SK-N-SH (cell line): Measurements from ENCODE around the gene NTMT1. TPM values are rescaled to one million over a fixed set of nuclear protein-coding genes. Genes with fewer than 3 reads are reported as not detected.

ENCODE experiments used
- CTCF ChIA-PET: fragments of 300-600, 350-600 bp; formaldehyde crosslinking; extraction: SDS; loops from one replicate; lab custom pipeline; 2021; lab: Yijun Ruan, JAX
- POLR2A ChIA-PET: fragments of 350-600 bp; sonication (Branson Sonifier 250); formaldehyde crosslinking; extraction: SDS; loops from one replicate; lab custom pipeline; 2020; ENCODE audit warnings: antibody characterized with exemption, inconsistent platforms; lab: Yijun Ruan, JAX
- DNase-seq: peaks from one replicate; pipeline ENCODE4 v3.0.0; 2012
- H2AFZ ChIP-seq: fragments of 200-600 bp; sonication (generic); 2 replicates; pipeline ENCODE4 v1.8.1; 2016; ENCODE audit warnings: antibody characterized with exemption, mild to moderate bottlenecking, low read depth
- H3F3A ChIP-seq: fragments of 200-600 bp; sonication (generic); replicated peaks from 2 replicates; pipeline ENCODE3; 2016; ENCODE audit warnings: antibody characterized with exemption, mild to moderate bottlenecking; ENCODE audit not compliant: insufficient read depth
- H3K27ac ChIP-seq, 2 experiments: fragments of 200-500 bp in 1 of 2; fragments of 200-600 bp in 1 of 2; sonication (Bioruptor generic) in 1 of 2; sonication (generic), shearing (Covaris generic) in 1 of 2; 2 replicates each; pipeline versions ENCODE4 v1.5.1 to v1.6.1; 2014 to 2016; ENCODE audit warnings: low read depth in 2 of 2, inconsistent platforms in 1 of 2, low read length in 1 of 2, mild to moderate bottlenecking in 1 of 2, mixed read lengths in 1 of 2
- H3K27me3 ChIP-seq: fragments of 200-600 bp; sonication (generic), shearing (Covaris generic); 2 replicates; pipeline ENCODE4 v1.6.1; 2016; ENCODE audit warnings: mixed run types; ENCODE audit not compliant: insufficient read depth
- H3K36me3 ChIP-seq, 2 experiments: fragments of 200-500 bp in 1 of 2; fragments of 200-600 bp in 1 of 2; sonication (Bioruptor generic) in 1 of 2; sonication (generic) in 1 of 2; replicated peaks in 1 of 2; 2 replicates each; pipeline versions ENCODE3 to v1.5.1; 2014 to 2016; ENCODE audit warnings: low read length in 1 of 2, mild to moderate bottlenecking in 1 of 2; ENCODE audit not compliant: insufficient read depth in 2 of 2, control insufficient read depth in 1 of 2
- H3K4me1 ChIP-seq, 2 experiments: fragments of 200-500 bp in 1 of 2; fragments of 200-600 bp in 1 of 2; sonication (Bioruptor generic) in 1 of 2; sonication (generic), shearing (Covaris generic) in 1 of 2; 2 replicates each; pipeline versions ENCODE4 v1.5.1 to v1.6.1; 2014 to 2016; ENCODE audit warnings: low read depth in 1 of 2, low read length in 1 of 2, mixed run types in 1 of 2; ENCODE audit not compliant: insufficient read depth in 2 of 2, control insufficient read depth in 1 of 2
- H3K4me2 ChIP-seq: fragments of 200-600 bp; sonication (generic), shearing (Covaris generic); 2 replicates; pipeline ENCODE4 v1.6.1; 2017; ENCODE audit warnings: mixed run types
- H3K4me3 ChIP-seq, 2 experiments: fragments of 200-500 bp in 1 of 2; fragments of 200-600 bp in 1 of 2; sonication (Bioruptor generic) in 1 of 2; sonication (generic), shearing (Covaris generic) in 1 of 2; 2 replicates each; pipeline versions ENCODE4 v1.5.1 to v1.8.1; 2014 to 2016; ENCODE audit warnings: low read depth in 2 of 2, inconsistent platforms in 1 of 2, low read length in 1 of 2, mild to moderate bottlenecking in 1 of 2, mixed read lengths in 1 of 2, moderate library complexity in 1 of 2
- H3K79me2 ChIP-seq: fragments of 200-600 bp; sonication (generic); 2 replicates; pipeline ENCODE4 v1.8.1; 2017; ENCODE audit warnings: mild to moderate bottlenecking; ENCODE audit not compliant: insufficient read depth
- H3K9ac ChIP-seq: fragments of 200-600 bp; sonication (generic); 2 replicates; pipeline ENCODE4 v1.6.1; 2017; ENCODE audit warnings: mixed run types
- H3K9me2 ChIP-seq: fragments of 200-600 bp; sonication (generic); 2 replicates; pipeline ENCODE4 v1.6.1; 2017; ENCODE audit warnings: mixed run types
- H3K9me3 ChIP-seq: fragments of 200-600 bp; sonication (generic); 2 replicates; pipeline ENCODE4 v1.6.1; 2017; ENCODE audit warnings: mixed run types, mild to moderate bottlenecking, moderate library complexity
- H4K20me1 ChIP-seq: fragments of 200-600 bp; sonication (generic); 2 replicates; pipeline ENCODE4 v1.6.1; 2017; ENCODE audit warnings: mild to moderate bottlenecking, mixed run types; ENCODE audit not compliant: insufficient read depth
- CTCF ChIP-seq: fragments of 200-600 bp; sonication (generic); IDR thresholded peaks from 2 replicates; pipeline ENCODE4 v1.6.1; 2017; ENCODE audit warnings: antibody characterized with exemption, mild to moderate bottlenecking, moderate library complexity
- EZH2phosphoT487 ChIP-seq: fragments of 200-600 bp; sonication (generic); IDR thresholded peaks from 2 replicates; pipeline ENCODE4 v1.6.1; 2017; ENCODE audit warnings: low read depth, mixed run types, mild to moderate bottlenecking, antibody characterized with exemption, moderate library complexity, borderline replicate concordance
- FOSL2 ChIP-seq: IDR thresholded peaks from 2 replicates; pipeline ENCODE4 v1.4.0; 2012; ENCODE audit warnings: low read depth, mild to moderate bottlenecking, moderate library complexity, borderline replicate concordance
- FOXJ3 ChIP-seq: sonication (generic); formaldehyde crosslinking; IDR thresholded peaks from 2 replicates; pipeline ENCODE4 v1.5.1; 2020; ENCODE audit warnings: mild to moderate bottlenecking, missing genetic modification reagents
- GATA2 ChIP-seq: sonication (generic); formaldehyde crosslinking; IDR thresholded peaks from 2 replicates; pipeline ENCODE4 v1.5.0; 2020; ENCODE audit warnings: mild to moderate bottlenecking, missing genetic modification reagents
- IRF3 ChIP-seq: fragments of 150-350 bp; IDR thresholded peaks from 2 replicates; pipeline ENCODE4 v1.6.1; 2016; ENCODE audit warnings: mild to moderate bottlenecking, low read depth, low read length
- JUND ChIP-seq: IDR thresholded peaks from 2 replicates; pipeline ENCODE4 v1.4.0; 2012
- MAX ChIP-seq: IDR thresholded peaks from 2 replicates; pipeline ENCODE4 v1.4.0; 2012; ENCODE audit warnings: low read depth
- MEF2A ChIP-seq: IDR thresholded peaks from 2 replicates; pipeline ENCODE4 v1.4.0; 2012; ENCODE audit warnings: low read depth, borderline replicate concordance
- MXI1 ChIP-seq: IDR thresholded peaks from 2 replicates; pipeline ENCODE4 v1.6.1; 2012; ENCODE audit warnings: mild to moderate bottlenecking, low read depth, low read length, improper control_type of control experiment
- NFIC ChIP-seq: IDR thresholded peaks from 2 replicates; pipeline ENCODE4 v1.4.0; 2012; ENCODE audit warnings: borderline replicate concordance
- NRF1 ChIP-seq: IDR thresholded peaks from 2 replicates; pipeline ENCODE4 v1.6.1; 2012; ENCODE audit warnings: low read depth, mild to moderate bottlenecking, low read length
- POLR2AphosphoS5 ChIP-seq: IDR thresholded peaks from 2 replicates; pipeline ENCODE4 v1.6.1; 2012; ENCODE audit warnings: low read depth, low read length
- RCOR1 ChIP-seq: fragments of 150-350 bp; IDR thresholded peaks from 2 replicates; pipeline ENCODE4 v1.6.1; 2017; ENCODE audit warnings: antibody characterized with exemption, low read length
- REST ChIP-seq: IDR thresholded peaks from 2 replicates; pipeline ENCODE4 v1.6.1; 2012; ENCODE audit warnings: mild to moderate bottlenecking, low read depth, low read length, moderate library complexity
- RFX5 ChIP-seq: IDR thresholded peaks from 2 replicates; pipeline ENCODE4 v1.6.1; 2012; ENCODE audit warnings: mild to moderate bottlenecking, improper control_type of control experiment, low read length
- RXRA ChIP-seq: IDR thresholded peaks from 2 replicates; pipeline ENCODE4 v1.4.0; 2012; ENCODE audit warnings: low read depth, mild to moderate bottlenecking, borderline replicate concordance
- TCF12 ChIP-seq: IDR thresholded peaks from 2 replicates; pipeline ENCODE4 v1.4.0; 2012
- USF2 ChIP-seq: fragments of 150-350 bp; IDR thresholded peaks from 2 replicates; pipeline ENCODE4 v1.6.1; 2017; ENCODE audit warnings: antibody characterized with exemption, low read length, low read depth, borderline replicate concordance
- WGBS: methylation state at CpG from one replicate; pipeline ENCODE4 v1.1.6; 2017; ENCODE audit warnings: low lambda C conversion rate; 5-methylcytosine and 5-hydroxymethylcytosine counted together
- polyA plus RNA-seq, 3 experiments: library from polyadenylated mRNA; depleted of rRNA; stranded (reverse); fragments of >200 nt; gene quantifications; 2 replicates each; pipeline ENCODE4 v1.2.3, GENCODE V29; 2012

The NTMT1 gene
- polyA plus RNA-seq, 1 of the 3 experiments (the other 2 are of a cell fraction): 78.3 TPM

- Histone ChIP-seq H4K20me1 (no peaks in the 10 kb centered on the region), H3K9me2 (no peaks in the 10 kb centered on the region), H3K4me2 (no peak overlapping the region), H3K27me3 (no peaks in the 10 kb centered on the region), H3K9ac (no peak overlapping the region), H2AFZ (no peak overlapping the region), H3K4me3 (no peak overlapping the region), H3K27ac (no peak overlapping the region), H3F3A (no peaks in the 10 kb centered on the region), H3K4me1 (peaks cover 0 to 10% of the 10 kb centered on the region in 2 experiments; a peak in 1 of 4 replicates), H3K9me3 (no peaks in the 10 kb centered on the region), H3K36me3 (no peaks in the 10 kb centered on the region), H3K79me2 (no peaks in the 10 kb centered on the region)
- TF ChIP-seq CTCF (no peak), RFX5 (no peak), USF2 (no peak), NRF1 (no peak), GATA2 (CRISPR knock-in tag) (no peak), MXI1 (no peak), MAX (no peak), JUND (no peak), FOSL2 (no peak)
- WGBS: 76% methylated on average over 4 of the region's 8 CpGs
- DNase-seq: peak; percentile 44
- CTCF ChIA-PET: interaction anchor here (0.6 to 1.8 kb wide), 7 partner anchors 9 to 455 kb away, joined by 3 to 7 read pairs (median 3); no protein-coding TSS in a partner anchor
- POLR2A ChIA-PET: interaction anchor here (0.7 to 2.0 kb wide), 3 partner anchors 9 to 90 kb away, joined by 3 to 5 read pairs (median 3); no protein-coding TSS in a partner anchor
Observed at GRCh38 chr9:129586685-129587084, 39.3 kb upstream of the NTMT1 start.

- Histone ChIP-seq H3F3A (no peaks in the 10 kb centered on the region), H3K79me2 (no peaks in the 10 kb centered on the region), H3K9ac (no peak overlapping the region), H3K4me2 (no peak overlapping the region), H3K36me3 (no peaks in the 10 kb centered on the region), H3K27me3 (no peaks in the 10 kb centered on the region), H2AFZ (no peak overlapping the region), H4K20me1 (no peaks in the 10 kb centered on the region), H3K4me3 (no peak overlapping the region), H3K4me1 (peaks cover 0 to 10% of the 10 kb centered on the region in 2 experiments; a peak in 1 of 4 replicates), H3K9me3 (no peaks in the 10 kb centered on the region), H3K27ac (no peak overlapping the region), H3K9me2 (no peaks in the 10 kb centered on the region)
- ChIA-PET POLR2A (interaction anchor here (2.0 kb wide), 1 partner anchor 91 kb away, joined by 5 read pairs; no protein-coding TSS in a partner anchor), CTCF (interaction anchor here (0.7 to 1.8 kb wide), 5 partner anchors 11 to 456 kb away, joined by 3 to 7 read pairs (median 3); no protein-coding TSS in a partner anchor)
- 91% methylated on average over 23 of the region's 23 CpGs for WGBS
- DNase-seq: no peak
- TF ChIP-seq TCF12: no peak
- TF ChIP-seq JUND: no peak
- no peak for TF ChIP-seq FOSL2
- no peak for TF ChIP-seq REST
- TF ChIP-seq IRF3: no peak
- no peak for TF ChIP-seq RCOR1
- no peak for TF ChIP-seq MEF2A
- TF ChIP-seq POLR2AphosphoS5: no peak
- TF ChIP-seq EZH2phosphoT487: no peak
- no peak for TF ChIP-seq MXI1
- TF ChIP-seq FOXJ3 (CRISPR knock-in tag): no peak
- no peak for TF ChIP-seq RXRA
- TF ChIP-seq NFIC: no peak
Observed at GRCh38 chr9:129587487-129588262, 38.3 kb upstream of the NTMT1 start.
